PC-3 (cell line): ENCODE data around the gene SHROOM4. TPM values are rescaled to one million over a fixed set of nuclear protein-coding genes. Genes with fewer than 3 reads are reported as not detected.

Source experiments
- ATAC-seq: fragments of 200-7000 bp; cut with Tn5 transposase; 2 replicates; pipeline ENCODE4 v1.9.1; 2020; ENCODE audit warnings: mild to moderate bottlenecking, moderate library complexity
- BruUV-seq: library from RNA; stranded (reverse); fragments of 400-500 nt; replicated peaks from 2 replicates; lab custom pipeline; 2021; lab: Mats Ljungman, UMichigan
- CTCF ChIA-PET: fragments of 300-600 bp; sonication (Branson Sonifier 250); formaldehyde crosslinking; loops from one replicate; lab custom pipeline; 2022; ENCODE audit warnings: antibody characterized with exemption; lab: Charles Lee
- POLR2A ChIA-PET: fragments of 300-600 bp; sonication (Branson Sonifier 250); formaldehyde crosslinking; loops from one replicate; lab custom pipeline; 2022; ENCODE audit warnings: antibody characterized with exemption; ENCODE audit not compliant: unreplicated experiment; lab: Charles Lee
- DNase-seq: peaks from one replicate; pipeline ENCODE4 v3.0.0-alpha.2; 2015
- H2AFZ ChIP-seq: fragments of 300-600 bp; sonication (generic); 2 replicates; pipeline ENCODE4 v1.6.0; 2016; ENCODE audit warnings: antibody characterized with exemption, low read length
- H3F3A ChIP-seq: fragments of 300-600 bp; sonication (generic); one replicate; pipeline ENCODE4 v1.6.0; 2017; ENCODE audit warnings: antibody characterized with exemption, low read length, control low read depth, mild to moderate bottlenecking; ENCODE audit not compliant: unreplicated experiment
- H3K27ac ChIP-seq: fragments of 300-600 bp; sonication (generic); 2 replicates; pipeline ENCODE4 v1.5.1; 2016; ENCODE audit warnings: mild to moderate bottlenecking, low read length
- H3K27me3 ChIP-seq: fragments of 300-600 bp; sonication (generic); 2 replicates; pipeline ENCODE4 v1.6.1; 2016; ENCODE audit warnings: low read length, mixed read lengths
- H3K36me3 ChIP-seq: fragments of 300-600 bp; sonication (generic); 2 replicates; pipeline ENCODE4 v1.6.1; 2016; ENCODE audit warnings: low read depth, mixed run types, low read length, mixed read lengths
- H3K4me1 ChIP-seq: fragments of 300-600 bp; sonication (generic); 2 replicates; pipeline ENCODE4 v1.5.1; 2016; ENCODE audit warnings: low read length; ENCODE audit not compliant: insufficient read depth
- H3K4me2 ChIP-seq: fragments of 300-600 bp; sonication (generic); 2 replicates; pipeline ENCODE4 v1.6.0; 2016; ENCODE audit warnings: low read length
- H3K4me3 ChIP-seq: fragments of 300-600 bp; sonication (generic); 2 replicates; pipeline ENCODE4 v1.5.1; 2016; ENCODE audit warnings: mild to moderate bottlenecking, low read length, mixed read lengths
- H3K79me2 ChIP-seq: fragments of 300-600 bp; sonication (generic); 2 replicates; pipeline ENCODE4 v1.6.1; 2017; ENCODE audit warnings: low read length, mixed read lengths
- H3K9ac ChIP-seq: fragments of 300-600 bp; sonication (generic); 2 replicates; pipeline ENCODE4 v1.6.0; 2016; ENCODE audit warnings: mild to moderate bottlenecking, low read length
- H3K9me2 ChIP-seq: fragments of 300-600 bp; sonication (generic); replicated peaks from 2 replicates; pipeline ENCODE4 v1.6.1; 2016; ENCODE audit warnings: mixed run types, low read length, mixed read lengths
- H3K9me3 ChIP-seq: fragments of 300-600 bp; sonication (generic); 2 replicates; pipeline ENCODE4 v1.6.1; 2016; ENCODE audit warnings: low read length, mixed read lengths
- H4K20me1 ChIP-seq: fragments of 300-600 bp; sonication (generic); 2 replicates; pipeline ENCODE4 v1.6.1; 2016; ENCODE audit warnings: low read length, mixed read lengths
- EZH2 ChIP-seq: fragments of 300-600 bp; sonication (generic); IDR thresholded peaks from one replicate; pipeline ENCODE4 v1.6.1; 2017; ENCODE audit warnings: antibody characterized with exemption, mild to moderate bottlenecking, low read length; ENCODE audit not compliant: unreplicated experiment
- EZH2phosphoT487 ChIP-seq: fragments of 300-600 bp; sonication (generic); IDR thresholded peaks from 2 replicates; pipeline ENCODE4 v1.6.1; 2018; ENCODE audit warnings: mild to moderate bottlenecking, antibody characterized with exemption, low read length, borderline replicate concordance
- intact Hi-C: fragments of 100-400 bp; cut with micrococcal nuclease; formaldehyde crosslinking; loops from 2 replicates; pipeline ENCODE4 v1.9.0; 2023
- total RNA-seq: library from RNA; depleted of rRNA; stranded (reverse); fragments of >200 nt; gene quantifications from 2 replicates; pipeline ENCODE4 v1.2.3, GENCODE V29; 2014
- TF ChIP-seq, protein P1 (sequence below): fragments of 300-600 bp; sonication (generic); conservative IDR thresholded peaks from 2 replicates; pipeline ENCODE4 v1.5.1; 2017; ENCODE audit warnings: antibody characterized with exemption, low read depth, mild to moderate bottlenecking, low read length

Gene SHROOM4
- total RNA-seq, 1 experiment from 2014 or later, result not detected

DNA sequence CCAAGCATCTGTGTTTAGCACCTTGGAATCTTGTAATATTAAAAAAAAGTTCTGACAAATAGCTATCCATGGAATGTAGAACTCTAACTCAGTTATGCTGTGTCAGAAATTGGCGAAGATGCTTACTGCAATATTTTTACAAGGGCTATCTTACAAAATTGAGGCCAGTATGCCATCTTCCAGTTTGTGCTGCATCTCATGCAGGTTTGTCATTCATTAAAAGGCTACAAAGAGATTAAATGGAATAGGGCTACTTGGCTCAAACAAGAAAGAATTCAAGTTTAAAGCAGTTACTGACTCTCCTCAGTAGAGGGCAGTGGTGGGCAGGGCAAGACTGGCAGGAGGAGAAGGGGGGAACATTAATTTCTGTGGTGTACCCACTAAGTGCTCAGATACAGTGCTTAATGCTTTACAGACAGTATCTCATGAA is 66.5 kb downstream of the SHROOM4 start:
- no TSS peak for BruUV-seq
- Histone ChIP-seq H3F3A (no peaks in the 10 kb centered on the region), H3K4me2 (no peak overlapping the region), H3K4me1 (no peaks in the 10 kb centered on the region), H2AFZ (no peak overlapping the region), H4K20me1 (no peaks in the 10 kb centered on the region), H3K36me3 (no peaks in the 10 kb centered on the region), H3K9me2 (no peaks in the 10 kb centered on the region), H3K27me3 (0 out of 2 replicates have a peak, but pooled peaks cover 4% of the 10 kb centered on the region), H3K9ac (no peak overlapping the region), H3K4me3 (no peak overlapping the region), H3K9me3 (no peaks in the 10 kb centered on the region), H3K27ac (no peak overlapping the region), H3K79me2 (no peaks in the 10 kb centered on the region)
- CTCF ChIA-PET, result no interaction called here
- POLR2A ChIA-PET, result no interaction called here
- no peak for TF ChIP-seq EZH2
- TF ChIP-seq, protein P1, sequence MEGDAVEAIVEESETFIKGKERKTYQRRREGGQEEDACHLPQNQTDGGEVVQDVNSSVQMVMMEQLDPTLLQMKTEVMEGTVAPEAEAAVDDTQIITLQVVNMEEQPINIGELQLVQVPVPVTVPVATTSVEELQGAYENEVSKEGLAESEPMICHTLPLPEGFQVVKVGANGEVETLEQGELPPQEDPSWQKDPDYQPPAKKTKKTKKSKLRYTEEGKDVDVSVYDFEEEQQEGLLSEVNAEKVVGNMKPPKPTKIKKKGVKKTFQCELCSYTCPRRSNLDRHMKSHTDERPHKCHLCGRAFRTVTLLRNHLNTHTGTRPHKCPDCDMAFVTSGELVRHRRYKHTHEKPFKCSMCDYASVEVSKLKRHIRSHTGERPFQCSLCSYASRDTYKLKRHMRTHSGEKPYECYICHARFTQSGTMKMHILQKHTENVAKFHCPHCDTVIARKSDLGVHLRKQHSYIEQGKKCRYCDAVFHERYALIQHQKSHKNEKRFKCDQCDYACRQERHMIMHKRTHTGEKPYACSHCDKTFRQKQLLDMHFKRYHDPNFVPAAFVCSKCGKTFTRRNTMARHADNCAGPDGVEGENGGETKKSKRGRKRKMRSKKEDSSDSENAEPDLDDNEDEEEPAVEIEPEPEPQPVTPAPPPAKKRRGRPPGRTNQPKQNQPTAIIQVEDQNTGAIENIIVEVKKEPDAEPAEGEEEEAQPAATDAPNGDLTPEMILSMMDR, result peak; percentile 80
- no peak for ATAC-seq
- intact Hi-C loops, result no loop called here
- DNase-seq, result peak; percentile 28

DNA sequence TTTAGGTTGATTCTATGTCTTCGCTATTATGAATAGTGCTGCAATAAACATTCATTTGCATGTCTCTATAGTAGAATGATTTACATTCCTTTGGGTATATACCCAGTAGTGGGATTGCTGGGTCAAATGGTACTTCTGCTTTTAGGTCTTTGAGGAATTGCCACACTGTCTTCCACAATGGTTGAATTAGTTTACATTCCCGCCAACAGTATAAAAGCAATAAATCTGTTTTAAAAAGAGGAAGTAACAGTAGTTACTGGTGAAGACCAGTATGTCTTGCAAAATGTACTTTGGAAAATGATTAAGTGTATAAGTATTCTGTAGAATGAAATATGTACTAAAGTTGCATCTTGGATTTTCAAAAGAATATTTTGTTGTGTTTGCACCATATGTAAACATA is 77.3 kb downstream of the SHROOM4 start:
- no TSS peak for BruUV-seq

GRCh38 chrX:50726296-50726695 is 87.7 kb downstream of the SHROOM4 start:
- CTCF ChIA-PET, result no interaction called here

More for the DNA sequence above, 77.3 kb downstream of the SHROOM4 start:
- CTCF ChIA-PET, result no interaction called here
- Histone ChIP-seq H4K20me1 (no peaks in the 10 kb centered on the region), H3K36me3 (no peaks in the 10 kb centered on the region), H3K4me2 (no peak overlapping the region), H2AFZ (no peak overlapping the region), H3F3A (no peaks in the 10 kb centered on the region), H3K9me2 (no peaks in the 10 kb centered on the region), H3K9me3 (no peaks in the 10 kb centered on the region), H3K4me1 (no peaks in the 10 kb centered on the region), H3K27ac (no peak overlapping the region), H3K9ac (no peak overlapping the region), H3K4me3 (no peak overlapping the region), H3K79me2 (no peaks in the 10 kb centered on the region), H3K27me3 (no peaks in the 10 kb centered on the region)
- POLR2A ChIA-PET, result no interaction called here
- no peak for TF ChIP-seq EZH2
- no peak for TF ChIP-seq EZH2phosphoT487
- TF ChIP-seq, protein P1, result no peak
- intact Hi-C loops, result no loop called here
- DNase-seq (no peak), ATAC-seq (no peak)

More at GRCh38 chrX:50726296-50726695, 87.7 kb downstream of the SHROOM4 start:
- H3K4me2 ChIP-seq, result no peak overlapping the region
- intact Hi-C loops, result no loop called here
- no peaks in the 10 kb centered on the region for H3F3A ChIP-seq
- H4K20me1 ChIP-seq, result no peaks in the 10 kb centered on the region
- POLR2A ChIA-PET, result no interaction called here
- no TSS peak for BruUV-seq
- ATAC-seq (no peak), DNase-seq (no peak)
- no peaks in the 10 kb centered on the region for H3K27me3 ChIP-seq
- no peaks in the 10 kb centered on the region for H3K9me2 ChIP-seq
- H3K9me3 ChIP-seq, result no peaks in the 10 kb centered on the region
- no peak overlapping the region for H3K9ac ChIP-seq
- H3K4me1 ChIP-seq, result no peaks in the 10 kb centered on the region; the same call in 1 of the 2 replicates
- no peak overlapping the region for H2AFZ ChIP-seq
- no peak overlapping the region for H3K27ac ChIP-seq
- TF ChIP-seq, protein P1, result no peak
- TF ChIP-seq EZH2, result no peak
- TF ChIP-seq EZH2phosphoT487, result no peak
- H3K4me3 ChIP-seq, result no peak overlapping the region
- H3K79me2 ChIP-seq, result no peaks in the 10 kb centered on the region
- H3K36me3 ChIP-seq, result no peaks in the 10 kb centered on the region
